K562 (cell line): ENCODE results near the gene RPTOR. TPM values are rescaled to one million over a fixed set of nuclear protein-coding genes. Genes with fewer than 3 reads are reported as not detected.
A peak's percentile ranks its signal among the peaks of the same experiment; 100 is the strongest.

Experiments used
- ATAC-seq: fragments of 200-7000 bp; cut with Tn5 transposase; 3 replicates; pipeline ENCODE4 v1.9.1; 2020; ENCODE audit warnings: moderate library complexity
- BruUV-seq: library from RNA; stranded (reverse); fragments of 400-500 nt; replicated peaks from 2 replicates; lab custom pipeline; 2021; lab: Mats Ljungman, UMichigan
- CTCF ChIA-PET: fragments of 300-600 bp; formaldehyde crosslinking; extraction: SDS; loops from one replicate; lab custom pipeline; 2021; ENCODE audit warnings: low intra/inter-chr PET ratio; lab: Yijun Ruan, JAX
- POLR2A ChIA-PET: fragments of 300-600, 350-650 bp; sonication (Branson Sonifier 250); formaldehyde crosslinking; extraction: SDS; loops from one replicate; lab custom pipeline; 2021; ENCODE audit warnings: antibody characterized with exemption, inconsistent platforms; lab: Yijun Ruan, JAX
- DNase-seq, 4 experiments: peaks; one replicate each; pipeline versions ENCODE4 v3.0.0 to v3.0.0-alpha.2; 2011 to 2018; ENCODE audit warnings: low spot score in 3 of 4, mixed read lengths in 3 of 4; ENCODE audit errors: extremely low read depth in 1 of 4
- FAIRE-seq: peaks from 2 replicates; lab custom pipeline; 2011; peaks lifted over from hg19 to GRCh38; lab: Jason Lieb, UNC
- H2AFZ ChIP-seq: 2 replicates; pipeline ENCODE4 v1.6.0; 2011; ENCODE audit warnings: low read depth, low read length, control low read depth, inconsistent platforms
- H3K27ac ChIP-seq: fragments of 200-600 bp; 3 replicates; pipeline ENCODE4 v1.8.0; 2011; ENCODE audit warnings: low read depth, mild to moderate bottlenecking, control low read depth, inconsistent platforms, low read length, moderate library complexity, mixed read lengths; ENCODE audit errors: extremely low read depth
- H3K27me3 ChIP-seq, 2 experiments: fragments of 300-600 bp in 1 of 2; 2 replicates in 1 of 2; 3 replicates in 1 of 2; pipeline versions ENCODE4 v1.6.0 to v1.8.0; 2011; ENCODE audit warnings: inconsistent platforms in 2 of 2, low read length in 2 of 2, mild to moderate bottlenecking in 1 of 2, mixed read lengths in 1 of 2, moderate library complexity in 1 of 2; ENCODE audit not compliant: control insufficient read depth in 2 of 2, insufficient read depth in 2 of 2
- H3K36me3 ChIP-seq: fragments of 300-600 bp; 3 replicates; pipeline ENCODE4 v1.8.0; 2011; ENCODE audit warnings: mild to moderate bottlenecking, low read length, inconsistent platforms; ENCODE audit not compliant: control insufficient read depth, insufficient read depth
- H3K4me1 ChIP-seq, 2 experiments: fragments of 200-600 bp in 1 of 2; replicated peaks in 1 of 2; 2 replicates in 1 of 2; 3 replicates in 1 of 2; pipeline versions ENCODE4 v1.5.1 to v1.8.0; 2011; ENCODE audit warnings: inconsistent platforms in 2 of 2, low read length in 2 of 2, mild to moderate bottlenecking in 1 of 2, mixed read lengths in 1 of 2, moderate library complexity in 1 of 2; ENCODE audit not compliant: control insufficient read depth in 2 of 2, insufficient read depth in 2 of 2
- H3K4me2 ChIP-seq: 2 replicates; pipeline ENCODE4 v1.6.1; 2011; ENCODE audit warnings: low read length, control low read depth, inconsistent platforms, mixed read lengths; ENCODE audit not compliant: insufficient read depth
- H3K4me3 ChIP-seq: fragments of 200-600 bp; sonication (generic), shearing (Covaris generic); 2 replicates; pipeline ENCODE4 v1.5.1; 2016; ENCODE audit warnings: control low read depth, inconsistent platforms
- H3K79me2 ChIP-seq: fragments of 200-600 bp; 3 replicates; pipeline ENCODE4 v1.8.0; 2011; ENCODE audit warnings: low read length, inconsistent platforms; ENCODE audit not compliant: control insufficient read depth, insufficient read depth
- H3K9ac ChIP-seq, 2 experiments: 2 replicates each; pipeline versions ENCODE4 v1.6.0 to v1.6.1; 2011; ENCODE audit warnings: low read depth in 2 of 2, low read length in 2 of 2, control low read depth in 1 of 2, inconsistent platforms in 1 of 2, mild to moderate bottlenecking in 1 of 2, mixed read lengths in 1 of 2; ENCODE audit not compliant: insufficient read depth in 1 of 2
- H3K9me1 ChIP-seq: one replicate; pipeline ENCODE4 v1.6.0; 2011; ENCODE audit warnings: inconsistent platforms, mild to moderate bottlenecking, low read length, moderate library complexity; ENCODE audit not compliant: control insufficient read depth, insufficient read depth
- H3K9me3 ChIP-seq: replicated peaks from 2 replicates; pipeline ENCODE4 v1.5.1; 2011; ENCODE audit warnings: low read depth, low read length, inconsistent platforms; ENCODE audit not compliant: control insufficient read depth, insufficient read depth
- H4K20me1 ChIP-seq: replicated peaks from 2 replicates; pipeline ENCODE4 v1.6.1; 2011; ENCODE audit warnings: low read length, inconsistent platforms, mixed read lengths; ENCODE audit not compliant: control insufficient read depth, insufficient read depth
- AFF4 ChIP-seq: sonication (generic); formaldehyde crosslinking; IDR thresholded peaks from 2 replicates; pipeline ENCODE4 v1.8.0; 2023; ENCODE audit warnings: mild to moderate bottlenecking, missing genetic modification reagents
- ELF1 ChIP-seq: fragments of 200-800 bp; sonication (Bioruptor generic); IDR thresholded peaks from 2 replicates; pipeline ENCODE4 v1.6.1; 2016; ENCODE audit warnings: missing genetic modification characterization, missing compliant biosample characterization
- FOXP4 ChIP-seq: sonication (generic); formaldehyde crosslinking; IDR thresholded peaks from 2 replicates; pipeline ENCODE4 v1.8.0; 2022; ENCODE audit warnings: mild to moderate bottlenecking, missing genetic modification reagents, borderline replicate concordance
- HCFC1 ChIP-seq: IDR thresholded peaks from 2 replicates; pipeline ENCODE4 v1.6.1; 2012; ENCODE audit warnings: low read depth, low read length, improper control_type of control experiment
- KAT8 ChIP-seq: fragments of 450-650 bp; IDR thresholded peaks from 2 replicates; pipeline ENCODE4 v1.6.1; 2016; ENCODE audit warnings: low read depth, mild to moderate bottlenecking
- KLF1 ChIP-seq: fragments of 450-650 bp; IDR thresholded peaks from 2 replicates; pipeline ENCODE4 v1.6.1; 2016; ENCODE audit warnings: missing genetic modification characterization, missing compliant biosample characterization
- KLF16 ChIP-seq: IDR thresholded peaks from 2 replicates; pipeline ENCODE4 v1.6.1; 2016; ENCODE audit warnings: antibody characterized with exemption
- NFYB ChIP-seq: IDR thresholded peaks from 2 replicates; pipeline ENCODE4 v1.6.1; 2011; ENCODE audit warnings: mild to moderate bottlenecking, moderate library complexity; ENCODE audit not compliant: insufficient read length; ENCODE audit errors: extremely low read depth
- PCBP2 ChIP-seq: fragments of 200-400 bp; formaldehyde crosslinking; IDR thresholded peaks from 2 replicates; pipeline ENCODE4 v1.6.1; 2018; ENCODE audit warnings: low read length, low read depth, mild to moderate bottlenecking, moderate library complexity; ENCODE audit not compliant: poor library complexity, severe bottlenecking
- ZNF347 ChIP-seq: fragments of 450-650 bp; formaldehyde crosslinking; IDR thresholded peaks from 2 replicates; pipeline ENCODE4 v1.4.0; 2020; ENCODE audit warnings: low read depth, mild to moderate bottlenecking, moderate library complexity
- WGBS: fragments of 100-300 bp; shearing (Covaris generic); methylation state at CpG from one replicate; pipeline ENCODE4 v1.1.6; 2016; ENCODE audit warnings: low coverage, mixed read lengths; ENCODE audit not compliant: insufficient coverage; ENCODE audit errors: missing lambda C conversion rate; 5-methylcytosine and 5-hydroxymethylcytosine counted together
- in situ Hi-C: fragments of 300-500 bp; cut with MboI; formaldehyde crosslinking; loops from 4 replicates; pipeline ENCODE4 v1.15.0; 2018; ENCODE audit warnings: inconsistent platforms, mixed read lengths
- intact Hi-C: fragments of 100-400 bp; cut with micrococcal nuclease; formaldehyde crosslinking; loops from 2 replicates; pipeline ENCODE4 v1.14.2; 2022
- polyA plus RNA-seq, 8 experiments: library from polyadenylated mRNA; depleted of rRNA in 4 of 8; stranded (reverse) in 5 of 8; unstranded in 3 of 8; fragments of >200 nt; fragmentation: Nextera tagmentation in 2 of 8; fragmentation: Illumina TruSeq in 1 of 8; extraction: Ambion mirVana in 2 of 8; extraction: Trizol in 1 of 8; gene quantifications; 2 replicates each; pipeline versions ENCODE4 v1.2.1 to v1.2.3, GENCODE V29; 2011 to 2014; ENCODE audit warnings: inconsistent platforms in 1 of 8, missing spikeins in 1 of 8
- total RNA-seq, 7 experiments: library from RNA; depleted of rRNA in 6 of 7; stranded (reverse); fragments of >200 nt in 6 of 7; fragmentation: Illumina TruSeq in 2 of 7; extraction: Trizol in 2 of 7; gene quantifications; 2 replicates each; pipeline versions ENCODE4 v1.2.1 to v1.2.3, GENCODE V29; 2011 to 2021; ENCODE audit warnings: low replicate concordance in 1 of 7

Gene RPTOR
- total and polyA plus RNA-seq, 9 of the 15 experiments (the other 6 are each of a cell fraction or from before 2014, with no cell fraction given), result 0.24 to 54.1 (median 10.2) TPM

- no TSS peak for BruUV-seq
- intact Hi-C loops, result no loop called here
- H3K4me1 ChIP-seq, result peaks cover 11 to 72% of the 10 kb centered on the region in 2 experiments
- TF ChIP-seq AFF4 (CRISPR knock-in tag) (no peak), NFYB (no peak), ELF1 (tag) (no peak), KAT8 (no peak), ZNF347 (CRISPR knock-in tag) (no peak), PCBP2 (no peak), FOXP4 (CRISPR knock-in tag) (no peak), KLF16 (no peak), KLF1 (tag) (no peak), HCFC1 (no peak)
- CTCF ChIA-PET, result no interaction called here
- DNase-seq, result peak in 1 of 4 experiments; percentile 4
- no peak for FAIRE-seq
- ATAC-seq, result no peak
- H4K20me1 ChIP-seq, result no peaks in the 10 kb centered on the region
- 92% methylated on average over 19 of the region's 19 CpGs for WGBS
- H3K36me3 ChIP-seq, result peaks cover 49% of the 10 kb centered on the region; the same call in 1 of the 3 replicates
- no peak overlapping the region for H3K27ac ChIP-seq
- in situ Hi-C loops, result no loop called here
- H3K9me3 ChIP-seq, result no peaks in the 10 kb centered on the region
- no peak overlapping the region for H2AFZ ChIP-seq
- H3K9me1 ChIP-seq, result no peaks in the 10 kb centered on the region
- H3K79me2 ChIP-seq, result peaks cover under 1% of the 10 kb centered on the region; the same call in 1 of the 3 replicates
- no peak overlapping the region for H3K4me3 ChIP-seq
- H3K4me2 ChIP-seq, result no peak overlapping the region
- POLR2A ChIA-PET, result interaction anchor here (0.6 to 0.9 kb wide), 2 partner anchors 12 to 104 kb away, joined by 3 to 4 read pairs; no protein-coding TSS in a partner anchor
- H3K9ac ChIP-seq, result no peak overlapping the region; a peak in 1 of 4 replicates
- no peaks in the 10 kb centered on the region for H3K27me3 ChIP-seq
These were observed 453.6 kb downstream of the RPTOR start for GRCh38 chr17:80998118-80998747.
